MM.1S (cell line): ENCODE results near the gene CACNA1C.

Source experiments
- EZH2 ChIP-seq: fragments of 300-600 bp; sonication (generic); optimal IDR thresholded peaks from 2 replicates; pipeline ENCODE3; 2017; ENCODE audit warnings: low read depth, mild to moderate bottlenecking, antibody characterized with exemption, low read length, mixed read lengths
- TF ChIP-seq, protein P1 (sequence below): fragments of 300-600 bp; sonication (generic); IDR thresholded peaks from 2 replicates; pipeline ENCODE4 v1.5.1; 2016; ENCODE audit warnings: antibody characterized with exemption, low read length, mixed read lengths

DNA sequence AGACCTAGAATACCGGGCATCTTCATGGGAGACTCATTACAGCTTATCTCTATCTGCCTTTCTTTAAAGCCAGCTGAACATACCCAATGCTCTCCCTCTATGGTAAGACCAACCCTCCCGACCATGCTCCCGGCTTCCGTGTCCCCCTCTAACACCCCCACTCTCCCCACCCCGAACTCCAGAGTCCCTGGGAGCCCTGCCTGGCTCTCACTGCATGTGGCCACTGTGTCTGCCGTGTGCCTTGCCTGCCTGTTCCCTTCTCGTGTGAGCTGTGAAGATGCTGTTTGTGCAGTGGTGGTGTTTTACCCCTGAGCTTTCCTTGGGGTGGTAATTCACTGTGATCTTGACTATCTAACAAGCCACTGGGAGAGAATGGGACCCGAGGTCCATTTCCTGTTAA, 595.6 kb downstream of the CACNA1C start:
- no peak for TF ChIP-seq EZH2
- TF ChIP-seq, protein P1, sequence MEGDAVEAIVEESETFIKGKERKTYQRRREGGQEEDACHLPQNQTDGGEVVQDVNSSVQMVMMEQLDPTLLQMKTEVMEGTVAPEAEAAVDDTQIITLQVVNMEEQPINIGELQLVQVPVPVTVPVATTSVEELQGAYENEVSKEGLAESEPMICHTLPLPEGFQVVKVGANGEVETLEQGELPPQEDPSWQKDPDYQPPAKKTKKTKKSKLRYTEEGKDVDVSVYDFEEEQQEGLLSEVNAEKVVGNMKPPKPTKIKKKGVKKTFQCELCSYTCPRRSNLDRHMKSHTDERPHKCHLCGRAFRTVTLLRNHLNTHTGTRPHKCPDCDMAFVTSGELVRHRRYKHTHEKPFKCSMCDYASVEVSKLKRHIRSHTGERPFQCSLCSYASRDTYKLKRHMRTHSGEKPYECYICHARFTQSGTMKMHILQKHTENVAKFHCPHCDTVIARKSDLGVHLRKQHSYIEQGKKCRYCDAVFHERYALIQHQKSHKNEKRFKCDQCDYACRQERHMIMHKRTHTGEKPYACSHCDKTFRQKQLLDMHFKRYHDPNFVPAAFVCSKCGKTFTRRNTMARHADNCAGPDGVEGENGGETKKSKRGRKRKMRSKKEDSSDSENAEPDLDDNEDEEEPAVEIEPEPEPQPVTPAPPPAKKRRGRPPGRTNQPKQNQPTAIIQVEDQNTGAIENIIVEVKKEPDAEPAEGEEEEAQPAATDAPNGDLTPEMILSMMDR = no peak
